Heart left ventricle (tissue), 16 donors: Measurements from ENCODE around the gene SBK2. TPM values are rescaled to one million over a fixed set of nuclear protein-coding genes. Genes with fewer than 3 reads are reported as not detected.

Source experiments
- ATAC-seq, 4 donors: fragments of 200-7000 bp; cut with Tn5 transposase; one replicate each; pipeline ENCODE4 v1.9.1; 2020 to 2022; ENCODE audit warnings: moderate library complexity in 4 of 4, mild to moderate bottlenecking in 3 of 4, moderate number of reproducible peaks in 1 of 4
- DNase-seq, 5 donors: peaks; one replicate each; pipeline ENCODE4 v3.0.0-alpha.2; 2020
- H3K27ac ChIP-seq, 12 donors: fragments of 200-600 bp; sonication (generic) in 4 of 12; one replicate each; pipeline versions ENCODE4 v1.5.0 to v1.8.0; 2016 to 2022; ENCODE audit warnings: mild to moderate bottlenecking in 2 of 12
- H3K27me3 ChIP-seq, 9 donors: fragments of 200-600 bp; sonication (generic) in 2 of 9; one replicate each; pipeline versions ENCODE4 v1.5.1 to v1.8.0; 2016 to 2022; ENCODE audit warnings: mild to moderate bottlenecking in 3 of 9
- H3K36me3 ChIP-seq, 9 donors: fragments of 200-600 bp; sonication (generic) in 2 of 9; one replicate each; pipeline versions ENCODE4 v1.5.0 to v1.8.0; 2018 to 2022; ENCODE audit warnings: mild to moderate bottlenecking in 2 of 9
- H3K4me1 ChIP-seq, 12 donors: fragments of 200-600 bp; sonication (generic) in 4 of 12; one replicate each; pipeline versions ENCODE4 v1.5.0 to v1.8.0; 2016 to 2022; ENCODE audit warnings: mild to moderate bottlenecking in 3 of 12
- H3K4me3 ChIP-seq, 12 donors: fragments of 200-600 bp; sonication (generic) in 4 of 12; one replicate each; pipeline versions ENCODE4 v1.5.0 to v1.8.0; 2017 to 2022; ENCODE audit warnings: mild to moderate bottlenecking in 9 of 12, moderate library complexity in 4 of 12
- H3K9me3 ChIP-seq, 12 donors: fragments of 200-600 bp; sonication (generic) in 4 of 12; one replicate each; pipeline versions ENCODE4 v1.5.0 to v1.8.0; 2016 to 2022; ENCODE audit warnings: mild to moderate bottlenecking in 1 of 12
- POLR2A ChIP-seq, 2 donors: fragments of 450-650 bp; IDR thresholded peaks; one replicate each; pipeline ENCODE4 v1.6.1; 2017; ENCODE audit warnings: antibody characterized with exemption in 2 of 2, mild to moderate bottlenecking in 2 of 2, moderate library complexity in 2 of 2
- WGBS, 4 donors: extraction: QIAGEN DNeasy Blood & Tissue Kit in 2 of 4; methylation state at CpG; one replicate each; pipeline versions ENCODE4 v1.1.5 to v1.1.7; 2013 to 2018; 5-methylcytosine and 5-hydroxymethylcytosine counted together
- intact Hi-C, 10 donors: fragments of 100-400 bp; cut with DNase I; formaldehyde crosslinking; loops; one replicate each; pipeline versions ENCODE4 v1.11.1 to v1.14.2; 2022
- polyA plus RNA-seq, 2 donors: library from polyadenylated mRNA; stranded (reverse); fragments of 200-250 nt; gene quantifications; one replicate each; pipeline ENCODE4 v1.2.3, GENCODE V29; 2013
- total RNA-seq, 9 donors: library from RNA; depleted of rRNA in 2 of 9; stranded (reverse); fragments of >200 nt in 2 of 9; fragmentation: NEBNext Ultra II Directional in 3 of 9; extraction: Animal tissue kit (Norgen Biotek cat#: 25700) in 3 of 9; gene quantifications; one replicate each; pipeline versions ENCODE4 v1.1.0 to v1.2.4, GENCODE V29; 2016 to 2023
- TF ChIP-seq, protein P1 (sequence below), 12 donors: fragments of 200-600 bp; sonication (generic) in 4 of 12; IDR thresholded peaks; one replicate each; pipeline versions ENCODE4 v1.5.0 to v1.8.0; 2018 to 2022; ENCODE audit warnings: antibody characterized with exemption in 12 of 12, mild to moderate bottlenecking in 5 of 12
- donor health status: ischemic (EF 13 %, LVEDD 7.1; RV severe dilation, severe dysfunction).
- donor health status: healthy with polysubstance abuse.
- donor health status: DM: no; HTN: yes; CAD: no.
- donor health status: DM: no; HTN: no; CAD: no.
- donor health status: ischemic (EF 25% LVEDD 6.9; RV normal size, moderate dysfunction).
- donor health status: ischemic (EF 25% LVEDD 5.7; RV mildly dilated, moderate dysfunction).
- donor health status: healthy.
- donor health status: DM: yes; HTN: yes; CAD: no.
- donor health status: ischemic (EF 35%, LVEDD 5.7; RV mildly dilated, moderate dysfunction).
- donor health status: nonischemic (EF 11% LVEDD 7.7; RV severe dilation, severe dysfunction).
- donor health status: DM: yes; HTN: yes; CAD: no.
- donor health status: PGD.
- donor health status: ischemic (EF 29% LVEDD 5.4; RV normal size, mild dysfunction).
- donor health status: nonischemic (EF 23%, LVEDD 6.1; RV moderate dilation, normal function).

SBK2 gene
- total and polyA plus RNA-seq, 11 donors, result 0.68 to 12.6 (median 2.1) TPM

- Histone ChIP-seq H3K4me3 (peak overlapping the region in 11 of 12 donors; percentile 30 to 64 (median 53)), H3K27ac (peak overlapping the region in 11 of 12 donors; percentile 47 to 83 (median 70)), H3K4me1 (peaks cover 0 to 12% (median 5%) of the 10 kb centered on the region in 12 donors), H3K36me3 (peaks cover 0 to 34% (median 16%) of the 10 kb centered on the region in 9 donors), H3K9me3 (no peaks in the 10 kb centered on the region), H3K27me3 (no peaks in the 10 kb centered on the region)
- intact Hi-C loops, result loop anchor here (1.0 to 10.0 kb wide), 11 partner anchors 27 to 621 kb away; partner anchors contain the start of gene ZNF628 (in 1 of the 10)
- TF ChIP-seq POLR2A (IDR thresholded peaks at IDR 0.05), result no peak
- TF ChIP-seq, protein P1, sequence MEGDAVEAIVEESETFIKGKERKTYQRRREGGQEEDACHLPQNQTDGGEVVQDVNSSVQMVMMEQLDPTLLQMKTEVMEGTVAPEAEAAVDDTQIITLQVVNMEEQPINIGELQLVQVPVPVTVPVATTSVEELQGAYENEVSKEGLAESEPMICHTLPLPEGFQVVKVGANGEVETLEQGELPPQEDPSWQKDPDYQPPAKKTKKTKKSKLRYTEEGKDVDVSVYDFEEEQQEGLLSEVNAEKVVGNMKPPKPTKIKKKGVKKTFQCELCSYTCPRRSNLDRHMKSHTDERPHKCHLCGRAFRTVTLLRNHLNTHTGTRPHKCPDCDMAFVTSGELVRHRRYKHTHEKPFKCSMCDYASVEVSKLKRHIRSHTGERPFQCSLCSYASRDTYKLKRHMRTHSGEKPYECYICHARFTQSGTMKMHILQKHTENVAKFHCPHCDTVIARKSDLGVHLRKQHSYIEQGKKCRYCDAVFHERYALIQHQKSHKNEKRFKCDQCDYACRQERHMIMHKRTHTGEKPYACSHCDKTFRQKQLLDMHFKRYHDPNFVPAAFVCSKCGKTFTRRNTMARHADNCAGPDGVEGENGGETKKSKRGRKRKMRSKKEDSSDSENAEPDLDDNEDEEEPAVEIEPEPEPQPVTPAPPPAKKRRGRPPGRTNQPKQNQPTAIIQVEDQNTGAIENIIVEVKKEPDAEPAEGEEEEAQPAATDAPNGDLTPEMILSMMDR (IDR thresholded peaks at IDR 0.05), result peak; percentile 98 to 100 (median 99)
- DNase-seq, result peak; percentile 93 to 98 (median 95)
- 11 to 17% (median 13%) methylated on average over 51 to 64 of the region's 64 CpGs for WGBS, 4 donors
- ATAC-seq, result peak; percentile 95 to 99 (median 98)
Observed at GRCh38 chr19:55503502-55504251, 33.3 kb downstream of the SBK2 start.

- Histone ChIP-seq H3K36me3 (peaks cover 0 to 39% (median 16%) of the 10 kb centered on the region in 9 donors), H3K27ac (no peak overlapping the region), H3K9me3 (no peaks in the 10 kb centered on the region), H3K27me3 (no peaks in the 10 kb centered on the region), H3K4me1 (peaks cover 0 to 12% (median 5%) of the 10 kb centered on the region in 12 donors), H3K4me3 (peak overlapping the region in 2 of 12 donors; percentile 55 to 60)
- TF ChIP-seq, protein P1 (IDR thresholded peaks at IDR 0.05), result no peak
- no peak for TF ChIP-seq POLR2A (IDR thresholded peaks at IDR 0.05)
- 80 to 91% (median 85%) methylated on average over 17 of the region's 17 CpGs for WGBS, 4 donors
- intact Hi-C loops, result loop anchor here in 7 of 10 donors (2.0 to 10.0 kb wide), 7 partner anchors 26 to 621 kb away; partner anchors contain the start of gene ZNF628 (in 1 of the 7)
- no peak for ATAC-seq
- no peak for DNase-seq
Observed at GRCh38 chr19:55503157-55503501, 33.8 kb downstream of the SBK2 start.

DNA sequence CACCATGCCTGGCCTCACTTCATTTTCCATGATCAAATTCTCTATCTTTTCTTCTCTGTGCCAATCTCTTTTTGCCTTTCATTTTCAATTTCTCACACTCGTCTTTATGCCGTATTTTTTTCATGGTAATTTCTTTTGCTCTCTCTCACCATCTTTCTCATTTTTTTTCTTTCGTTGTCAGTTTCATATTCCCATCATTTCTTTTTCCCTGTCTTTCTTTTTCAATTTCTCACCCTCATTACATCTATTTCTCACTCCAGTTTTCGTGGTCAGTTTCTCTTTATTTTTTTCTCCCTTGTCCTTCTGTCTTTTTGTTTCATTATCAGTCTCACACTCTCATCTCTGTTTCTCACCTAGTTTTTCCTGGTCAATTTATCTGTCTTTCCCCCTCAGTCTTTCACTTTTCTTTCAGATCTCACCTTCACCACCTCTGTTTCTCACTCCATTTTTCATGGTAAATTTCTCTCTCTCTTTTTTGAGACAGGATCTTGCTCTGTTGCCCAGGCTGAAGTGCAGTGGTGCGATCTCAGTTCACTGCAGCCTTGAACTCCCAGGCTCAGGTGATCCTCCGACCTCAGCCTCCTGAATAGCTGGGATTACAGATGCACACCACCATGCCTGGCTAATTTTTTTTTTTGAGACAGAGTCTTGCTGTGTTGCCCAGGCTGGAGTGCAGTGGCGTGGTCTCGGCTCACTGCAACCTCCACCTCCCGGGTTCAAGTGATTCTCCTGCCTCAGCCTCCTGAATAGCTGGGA lies 34.6 kb downstream of the SBK2 start:
- no peak for TF ChIP-seq POLR2A (IDR thresholded peaks at IDR 0.05)
- TF ChIP-seq, protein P1 (IDR thresholded peaks at IDR 0.05), result no peak
- ATAC-seq (no peak), DNase-seq (no peak)
- no peaks in the 10 kb centered on the region for H3K27me3 ChIP-seq
- H3K9me3 ChIP-seq, result no peaks in the 10 kb centered on the region
- H3K4me1 ChIP-seq, result peaks cover 0 to 12% (median 5%) of the 10 kb centered on the region in 12 donors
- no peak overlapping the region for H3K4me3 ChIP-seq
- H3K36me3 ChIP-seq, result peaks cover 0 to 42% (median 16%) of the 10 kb centered on the region in 9 donors
- H3K27ac ChIP-seq, result no peak overlapping the region
- intact Hi-C loops, result loop anchor here in 7 of 10 donors (2.0 to 10.0 kb wide), 7 partner anchors 26 to 620 kb away; partner anchors contain the start of gene ZNF628 (in 1 of the 7)
- WGBS, 4 donors, result 94 to 96% (median 94%) methylated on average over 9 of the region's 9 CpGs
